Measurements from ENCODE around the gene NKAIN2. TPM values are rescaled to one million over a fixed set of nuclear protein-coding genes. Genes with fewer than 3 reads are reported as not detected.

NKAIN2 gene
- total and polyA plus RNA-seq, 9 of the 15 experiments (the other 6 are each of a cell fraction or from before 2014, with no cell fraction given) = not detected

GRCh38 chr6:124147621-124148020 is 344.0 kb downstream of the NKAIN2 start:
- no TSS peak for BruUV-seq (replicated peaks)
- in situ Hi-C loops (cut with MboI) = no loop called here
- TF ChIP-seq GABPB2 (CRISPR knock-in tag; conservative IDR thresholded peaks at IDR 0.05) (no peak), ZNF324 (CRISPR knock-in tag; IDR thresholded peaks at IDR 0.05) (no peak), TRIM25 (IDR thresholded peaks at IDR 0.05; ENCODE audit: borderline replicate concordance) (no peak), DMBX1 (CRISPR knock-in tag; IDR thresholded peaks at IDR 0.05; ENCODE audit: borderline replicate concordance) (no peak), CTBP1 (IDR thresholded peaks at IDR 0.05; ENCODE audit: borderline replicate concordance) (no peak), RBM25 (IDR thresholded peaks at IDR 0.05; ENCODE audit: low read depth, low read length, severe bottlenecking) (no peak), SP1 (CRISPR knock-in tag; IDR thresholded peaks at IDR 0.05) (no peak), ZNF318 (IDR thresholded peaks at IDR 0.05; ENCODE audit: borderline replicate concordance in 1 of 2, low read depth in 1 of 2) (no peak), HMGN3 (IDR thresholded peaks at IDR 0.05; ENCODE audit: borderline replicate concordance, extremely low read depth, insufficient read length, low read depth, low read length) (no peak), ZNF583 (CRISPR knock-in tag; IDR thresholded peaks at IDR 0.05) (no peak), PML (IDR thresholded peaks at IDR 0.05; ENCODE audit: low read length) (no peak), POLR2AphosphoS5 (IDR thresholded peaks at IDR 0.05; ENCODE audit: control insufficient read depth, insufficient read depth, low read depth, low read length) (no peak), HMG20B (CRISPR knock-in tag; IDR thresholded peaks at IDR 0.05) (no peak), TAL1 (IDR thresholded peaks at IDR 0.05) (no peak), ZFX (CRISPR knock-in tag; IDR thresholded peaks at IDR 0.05) (no peak)

More at GRCh38 chr6:124147621-124148020, 344.0 kb downstream of the NKAIN2 start:
- H3K9ac ChIP-seq (ENCODE audit: insufficient read depth in 1 of 2, low read depth in 2 of 2, low read length in 2 of 2) = no peak overlapping the region
- H3K4me1 ChIP-seq (replicated peaks in 1 of 2; ENCODE audit: control insufficient read depth in 2 of 2, insufficient read depth in 2 of 2, low read length in 2 of 2) = no peaks in the 10 kb centered on the region
- no peaks in the 10 kb centered on the region for H3K9me3 ChIP-seq (replicated peaks; ENCODE audit: control insufficient read depth, insufficient read depth, low read depth, low read length)
- no peak overlapping the region for H3K4me2 ChIP-seq (ENCODE audit: insufficient read depth, low read length)
- H3K27me3 ChIP-seq (ENCODE audit: control insufficient read depth in 2 of 2, insufficient read depth in 2 of 2, low read length in 2 of 2) = no peaks in the 10 kb centered on the region
- ChIA-PET CTCF (ENCODE audit: low intra/inter-chr PET ratio) (no interaction called here), POLR2A (no interaction called here)
- H3K9me1 ChIP-seq (ENCODE audit: control insufficient read depth, insufficient read depth, low read length) = no peaks in the 10 kb centered on the region
- no peak overlapping the region for H3K4me3 ChIP-seq
- FAIRE-seq (no peak), ATAC-seq (no peak), DNase-seq (ENCODE audit: extremely low read depth in 1 of 4, low spot score in 3 of 4) (no peak)
- H3K27ac ChIP-seq (ENCODE audit: extremely low read depth, low read depth, low read length) = no peak overlapping the region
- H2AFZ ChIP-seq (ENCODE audit: low read depth, low read length) = no peak overlapping the region
- no peaks in the 10 kb centered on the region for H4K20me1 ChIP-seq (replicated peaks; ENCODE audit: control insufficient read depth, insufficient read depth, low read length)
- 2% methylated on average over 5 of the region's 5 CpGs for WGBS (ENCODE audit: insufficient coverage, low coverage, missing lambda C conversion rate)
- H3K36me3 ChIP-seq (ENCODE audit: control insufficient read depth, insufficient read depth, low read length) = no peaks in the 10 kb centered on the region
- H3K79me2 ChIP-seq (ENCODE audit: control insufficient read depth, insufficient read depth, low read length) = no peaks in the 10 kb centered on the region
- intact Hi-C loops (cut with micrococcal nuclease) = no loop called here
